B cell (primary cell): ENCODE data around the gene ANKS1B.

Experiments
- EZH2 ChIP-seq: IDR thresholded peaks from 2 replicates; pipeline ENCODE4 v1.6.1; 2012; ENCODE audit warnings: borderline replicate concordance, low read depth, mild to moderate bottlenecking, moderate library complexity, low read length; ENCODE audit not compliant: insufficient read depth, poor library complexity, severe bottlenecking
- TF ChIP-seq, protein P1 (sequence below): fragments of 200-600 bp; IDR thresholded peaks from one replicate; pipeline ENCODE4 v1.8.0; 2022; ENCODE audit warnings: antibody characterized with exemption, mild to moderate bottlenecking

DNA sequence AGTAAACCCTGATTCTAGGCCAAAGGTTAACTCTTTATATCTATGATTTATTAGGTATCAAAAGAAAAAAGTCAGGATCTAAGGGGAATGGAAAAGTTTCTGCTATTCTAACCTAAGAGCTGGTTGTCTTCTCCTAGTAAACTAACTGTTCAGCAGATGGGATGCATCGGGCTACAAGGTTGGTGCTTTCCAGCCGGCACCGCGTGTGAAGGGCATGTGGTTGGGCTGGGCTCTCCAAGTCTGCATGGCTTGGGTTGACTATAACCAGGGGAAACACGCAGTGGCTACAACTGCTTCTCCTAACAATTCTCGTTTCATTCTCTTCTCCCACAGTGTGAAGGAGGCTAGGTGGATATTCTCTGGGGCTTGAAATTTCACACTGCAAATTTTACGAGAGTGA is 985.2 kb downstream of the ANKS1B start:
- TF ChIP-seq, protein P1, sequence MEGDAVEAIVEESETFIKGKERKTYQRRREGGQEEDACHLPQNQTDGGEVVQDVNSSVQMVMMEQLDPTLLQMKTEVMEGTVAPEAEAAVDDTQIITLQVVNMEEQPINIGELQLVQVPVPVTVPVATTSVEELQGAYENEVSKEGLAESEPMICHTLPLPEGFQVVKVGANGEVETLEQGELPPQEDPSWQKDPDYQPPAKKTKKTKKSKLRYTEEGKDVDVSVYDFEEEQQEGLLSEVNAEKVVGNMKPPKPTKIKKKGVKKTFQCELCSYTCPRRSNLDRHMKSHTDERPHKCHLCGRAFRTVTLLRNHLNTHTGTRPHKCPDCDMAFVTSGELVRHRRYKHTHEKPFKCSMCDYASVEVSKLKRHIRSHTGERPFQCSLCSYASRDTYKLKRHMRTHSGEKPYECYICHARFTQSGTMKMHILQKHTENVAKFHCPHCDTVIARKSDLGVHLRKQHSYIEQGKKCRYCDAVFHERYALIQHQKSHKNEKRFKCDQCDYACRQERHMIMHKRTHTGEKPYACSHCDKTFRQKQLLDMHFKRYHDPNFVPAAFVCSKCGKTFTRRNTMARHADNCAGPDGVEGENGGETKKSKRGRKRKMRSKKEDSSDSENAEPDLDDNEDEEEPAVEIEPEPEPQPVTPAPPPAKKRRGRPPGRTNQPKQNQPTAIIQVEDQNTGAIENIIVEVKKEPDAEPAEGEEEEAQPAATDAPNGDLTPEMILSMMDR, result no peak
- no peak for TF ChIP-seq EZH2
